Transverse colon (tissue), 4 donors: ENCODE data around the gene CCL17.

Source experiments
- CTCF ChIP-seq, 5 experiments: fragments of 200-600 bp in 3 of 5; fragments of 450-650 bp in 2 of 5; sonication (generic) in 3 of 5; IDR thresholded peaks; 1 replicate in 2 of 5; 2 replicates in 3 of 5; pipeline ENCODE4 v1.5.1; 2016 to 2017; ENCODE audit warnings: antibody characterized with exemption in 5 of 5, inconsistent platforms in 3 of 5, mild to moderate bottlenecking in 2 of 5, moderate library complexity in 1 of 5
- POLR2AphosphoS5 ChIP-seq, 3 donors: sonication (generic); formaldehyde crosslinking; IDR thresholded peaks; one replicate each; pipeline ENCODE4 v1.6.1; 2016; ENCODE audit warnings: antibody characterized with exemption in 3 of 3

GRCh38 chr16:57395026-57395425 is 9.5 kb upstream of the CCL17 start:
- TF ChIP-seq CTCF (IDR thresholded peaks at IDR 0.05) (no peak), POLR2AphosphoS5 (IDR thresholded peaks at IDR 0.05) (no peak)
